ENCODE data around the gene PAM. TPM values are rescaled to one million over a fixed set of nuclear protein-coding genes. Genes with fewer than 3 reads are reported as not detected.
"Not testable (repeated sequence)": the region's sequence is repeated elsewhere in the genome, so short reads cannot be mapped to it uniquely, and the experiment has no call there.

Gene PAM
- polyA plus RNA-seq, 6 donors from 2014 or later, result 0.62 to 3.5 (median 1.6) TPM; not detected in 1

DNA sequence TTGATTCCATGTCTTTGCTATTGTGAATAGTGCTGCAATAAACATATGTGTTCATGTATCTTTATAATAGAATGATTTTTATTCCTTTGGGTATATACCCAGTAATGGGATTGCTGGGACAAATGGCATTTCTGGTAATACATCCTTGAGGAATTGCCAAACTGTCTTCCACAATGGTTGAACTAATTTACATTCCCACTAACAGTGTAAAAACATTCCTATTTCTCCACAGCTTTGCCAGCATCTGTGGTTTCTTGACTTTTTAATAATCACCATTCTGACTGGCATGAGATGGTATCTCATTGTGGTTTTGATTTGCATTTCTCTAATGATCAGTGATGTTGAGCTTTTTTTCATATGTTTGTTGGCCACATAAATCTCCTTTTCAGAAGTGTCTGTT is 20.7 kb downstream of the PAM start:
- peak overlapping the region in 1 of 6 donors; percentile 60 for H3K27ac Mint-ChIP-seq
- H3K36me3 Mint-ChIP-seq, result not testable (repeated sequence)

DNA sequence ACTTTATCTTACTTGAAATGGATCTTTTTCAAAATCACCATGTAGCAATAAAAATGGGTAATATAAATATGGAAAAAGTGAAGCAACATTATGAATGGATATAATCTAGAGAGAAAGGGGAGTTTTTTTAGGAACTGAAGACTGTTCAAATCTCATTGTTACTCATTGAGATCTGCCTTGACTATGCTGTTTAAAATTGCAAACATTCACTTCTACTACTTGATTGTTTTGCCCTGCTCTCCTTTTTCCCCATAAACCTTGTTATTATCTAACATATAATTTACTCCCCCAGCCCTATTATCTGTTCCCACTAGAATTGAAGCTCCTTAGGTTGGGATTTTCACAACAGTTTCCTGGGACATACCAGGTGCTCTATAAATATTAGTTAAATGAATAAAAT is 22.0 kb downstream of the PAM start:
- Mint-ChIP-seq H3K4me3 (no peak overlapping the region), H3K27ac (no peak overlapping the region), H3K4me1 (peaks cover 6 to 8% (median 6%) of the 10 kb centered on the region in 3 donors), H3K36me3 (no peaks in the 10 kb centered on the region), H3K27me3 (no peaks in the 10 kb centered on the region), H3K9me3 (peaks cover 0 to 9% (median 3%) of the 10 kb centered on the region in 7 donors)
- DNase-seq (no peak), ATAC-seq (ENCODE audit: low read depth in 2 of 2) (no peak)

More for the DNA sequence above, 20.7 kb downstream of the PAM start:
- not testable (repeated sequence) for DNase-seq; H3K9me3 Mint-ChIP-seq; H3K27me3 Mint-ChIP-seq; H3K4me3 Mint-ChIP-seq; H3K4me1 Mint-ChIP-seq; ATAC-seq (ENCODE audit: low read depth in 2 of 2)

GRCh38 chr5:102778478-102778877 is 23.4 kb downstream of the PAM start:
- peaks cover 6 to 8% (median 6%) of the 10 kb centered on the region in 3 donors for H3K4me1 Mint-ChIP-seq
- no peaks in the 10 kb centered on the region for H3K27me3 Mint-ChIP-seq
- no peak overlapping the region for H3K4me3 Mint-ChIP-seq
- no peak for DNase-seq
- H3K9me3 Mint-ChIP-seq, result peaks cover 0 to 9% (median 3%) of the 10 kb centered on the region in 7 donors
- no peaks in the 10 kb centered on the region for H3K36me3 Mint-ChIP-seq
- no peak for ATAC-seq (ENCODE audit: low read depth in 2 of 2)
- H3K27ac Mint-ChIP-seq, result no peak overlapping the region

- Mint-ChIP-seq H3K27ac (no peak overlapping the region), H3K4me3 (no peak overlapping the region), H3K36me3 (no peaks in the 10 kb centered on the region), H3K9me3 (peaks cover 0 to 4% (median 0%) of the 10 kb centered on the region in 7 donors), H3K4me1 (peaks cover 6 to 8% (median 6%) of the 10 kb centered on the region in 3 donors), H3K27me3 (peaks cover 0 to 4% (median 0%) of the 10 kb centered on the region in 3 donors)
- no peak for DNase-seq
- no peak for ATAC-seq (ENCODE audit: low read depth in 2 of 2)
These were observed 26.3 kb downstream of the PAM start for GRCh38 chr5:102781359-102781758.

- H3K27ac Mint-ChIP-seq, result no peak overlapping the region
These were observed 26.7 kb downstream of the PAM start for GRCh38 chr5:102781786-102782185.

GRCh38 chr5:102782217-102782872 is 27.2 kb downstream of the PAM start:
- Mint-ChIP-seq H3K27me3 (peaks cover 0 to 4% (median 0%) of the 10 kb centered on the region in 3 donors), H3K27ac (peak overlapping the region in 1 of 6 donors; percentile 47), H3K4me3 (no peak overlapping the region), H3K36me3 (no peaks in the 10 kb centered on the region), H3K4me1 (peaks cover 6 to 8% (median 6%) of the 10 kb centered on the region in 3 donors), H3K9me3 (peaks cover 0 to 4% (median 0%) of the 10 kb centered on the region in 7 donors)
- ATAC-seq (ENCODE audit: low read depth in 2 of 2), result no peak
- no peak for DNase-seq

More at GRCh38 chr5:102781786-102782185, 26.7 kb downstream of the PAM start:
- ATAC-seq (ENCODE audit: low read depth in 2 of 2) (no peak), DNase-seq (no peak)
- Mint-ChIP-seq H3K9me3 (peaks cover 0 to 4% (median 0%) of the 10 kb centered on the region in 7 donors), H3K27me3 (peaks cover 0 to 4% (median 0%) of the 10 kb centered on the region in 3 donors), H3K4me1 (peaks cover 6 to 8% (median 6%) of the 10 kb centered on the region in 3 donors), H3K36me3 (no peaks in the 10 kb centered on the region), H3K4me3 (no peak overlapping the region)

- H3K27ac Mint-ChIP-seq, result no peak overlapping the region
- H3K27me3 Mint-ChIP-seq, result peaks cover 0 to 4% (median 0%) of the 10 kb centered on the region in 3 donors
- H3K9me3 Mint-ChIP-seq, result peaks cover 0 to 4% (median 0%) of the 10 kb centered on the region in 7 donors
- ATAC-seq (ENCODE audit: low read depth in 2 of 2), result no peak
- DNase-seq, result no peak
- no peaks in the 10 kb centered on the region for H3K36me3 Mint-ChIP-seq
- no peaks in the 10 kb centered on the region for H3K4me1 Mint-ChIP-seq
- no peak overlapping the region for H3K4me3 Mint-ChIP-seq
These were observed 32.0 kb downstream of the PAM start for GRCh38 chr5:102787134-102787533.

DNA sequence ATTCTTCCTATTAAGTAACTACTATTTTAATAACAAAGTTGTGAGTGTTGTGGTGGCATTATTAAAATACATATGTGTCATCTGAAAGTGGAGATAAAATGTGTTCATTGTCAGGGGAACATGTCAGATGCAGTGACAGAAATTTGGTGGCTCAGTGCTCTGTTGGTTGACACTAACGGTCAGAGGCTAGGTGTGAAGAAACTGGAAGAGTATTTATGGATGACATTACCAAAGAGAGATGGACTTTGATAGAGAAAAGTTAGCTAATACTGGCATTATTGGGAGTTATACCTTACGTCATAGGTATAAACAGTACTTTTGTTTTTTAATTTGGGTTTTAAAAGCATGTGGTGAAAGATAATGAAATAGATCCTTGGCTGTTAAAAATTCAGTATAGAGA is 33.7 kb downstream of the PAM start:
- no peaks in the 10 kb centered on the region for H3K36me3 Mint-ChIP-seq
- H3K9me3 Mint-ChIP-seq, result peaks cover 0 to 4% (median 0%) of the 10 kb centered on the region in 7 donors
- DNase-seq, result no peak
- no peak for ATAC-seq (ENCODE audit: low read depth in 2 of 2)
- no peaks in the 10 kb centered on the region for H3K4me1 Mint-ChIP-seq
- H3K27ac Mint-ChIP-seq, result no peak overlapping the region
- H3K27me3 Mint-ChIP-seq, result peaks cover 0 to 4% (median 0%) of the 10 kb centered on the region in 3 donors
- H3K4me3 Mint-ChIP-seq, result no peak overlapping the region

DNA sequence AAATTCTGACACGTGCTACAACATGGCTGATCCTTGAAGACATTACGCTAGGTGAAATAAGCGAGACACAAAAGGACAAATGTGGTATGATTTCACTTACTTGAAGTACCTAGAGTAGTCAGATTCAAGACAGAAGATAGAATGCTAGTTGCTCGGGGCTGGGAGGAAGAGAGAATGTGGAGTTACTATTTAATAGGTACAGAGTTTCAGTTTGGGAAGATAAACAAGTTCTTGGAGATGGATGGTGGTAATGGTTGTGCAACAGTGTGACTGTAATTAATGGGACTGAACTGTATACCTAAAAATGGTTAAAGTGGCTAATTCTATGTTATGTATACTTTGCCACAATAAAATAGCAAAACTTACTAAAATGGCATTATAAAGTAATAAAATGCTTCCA is 34.4 kb downstream of the PAM start:
- no peaks in the 10 kb centered on the region for H3K9me3 Mint-ChIP-seq
- no peaks in the 10 kb centered on the region for H3K4me1 Mint-ChIP-seq
- ATAC-seq (ENCODE audit: low read depth in 2 of 2) (no peak), DNase-seq (no peak)
- H3K36me3 Mint-ChIP-seq, result no peaks in the 10 kb centered on the region
- H3K27ac Mint-ChIP-seq, result no peak overlapping the region
- H3K4me3 Mint-ChIP-seq, result no peak overlapping the region
- peaks cover 0 to 4% (median 0%) of the 10 kb centered on the region in 3 donors for H3K27me3 Mint-ChIP-seq

DNA sequence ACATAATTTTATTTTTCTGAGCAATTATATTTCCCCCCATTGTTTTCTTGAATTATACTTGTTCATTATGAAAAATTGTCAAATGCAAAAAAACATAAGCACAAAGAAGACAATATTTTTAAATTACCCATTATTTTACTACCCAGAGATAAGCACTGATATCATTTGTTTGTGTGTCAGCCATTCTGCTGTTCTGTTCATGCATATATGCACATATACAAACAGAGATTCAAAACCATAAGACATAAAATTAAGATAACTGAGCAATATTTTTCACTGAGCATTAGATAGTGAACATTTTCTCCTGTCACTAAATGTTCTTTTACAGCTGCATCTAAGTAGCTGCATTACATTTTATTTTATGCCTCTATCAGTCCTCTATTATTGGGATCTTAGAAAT is 35.6 kb downstream of the PAM start:
- no peaks in the 10 kb centered on the region for H3K27me3 Mint-ChIP-seq

DNA sequence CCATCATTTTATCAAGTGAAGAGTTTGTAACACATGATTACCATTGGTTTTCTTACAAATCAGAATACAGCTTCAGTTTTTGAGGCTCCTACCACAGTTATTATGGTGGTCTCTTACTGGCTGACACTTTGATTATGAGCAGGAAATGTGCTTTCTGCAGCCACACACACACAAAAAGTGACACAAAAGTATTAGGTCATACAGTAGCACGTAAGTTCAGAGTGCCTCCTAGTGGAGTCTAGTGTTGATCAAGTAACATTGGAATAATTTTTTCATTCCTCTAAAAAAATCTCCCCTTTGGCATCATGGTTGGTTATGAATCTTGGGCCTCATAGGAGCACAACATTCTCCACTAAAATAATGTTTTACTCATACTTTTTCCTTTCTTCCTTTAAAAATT is 37.6 kb downstream of the PAM start:
- no peak for DNase-seq
- H3K4me1 Mint-ChIP-seq, result no peaks in the 10 kb centered on the region
- no peak overlapping the region for H3K4me3 Mint-ChIP-seq
- no peaks in the 10 kb centered on the region for H3K36me3 Mint-ChIP-seq
- no peak for ATAC-seq (ENCODE audit: low read depth in 2 of 2)
- H3K27me3 Mint-ChIP-seq, result no peaks in the 10 kb centered on the region
- H3K27ac Mint-ChIP-seq, result no peak overlapping the region
- no peaks in the 10 kb centered on the region for H3K9me3 Mint-ChIP-seq

More for the DNA sequence above, 35.6 kb downstream of the PAM start:
- Mint-ChIP-seq H3K4me3 (no peak overlapping the region), H3K4me1 (no peaks in the 10 kb centered on the region), H3K9me3 (no peaks in the 10 kb centered on the region), H3K27ac (no peak overlapping the region), H3K36me3 (no peaks in the 10 kb centered on the region)
- no peak for ATAC-seq (ENCODE audit: low read depth in 2 of 2)
- no peak for DNase-seq

DNA sequence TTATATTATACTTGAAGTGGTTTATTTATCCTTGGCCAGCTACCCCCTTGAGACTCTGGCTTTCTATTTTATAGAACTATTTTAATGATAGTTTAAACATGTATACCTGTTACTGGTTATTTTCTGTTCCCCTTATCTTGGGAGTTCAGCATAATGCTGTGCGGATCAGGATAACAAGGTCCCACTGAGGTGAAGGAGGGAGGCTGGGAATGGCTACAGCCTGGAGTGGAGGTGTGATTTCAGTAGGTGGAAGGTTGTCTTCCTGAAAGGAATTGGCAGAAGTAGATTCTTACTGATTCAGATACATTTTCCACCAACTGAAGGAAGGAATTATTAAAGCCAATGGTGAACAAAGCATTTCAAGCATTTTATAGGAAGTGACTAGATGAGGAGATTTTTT is 38.9 kb downstream of the PAM start:
- DNase-seq (no peak), ATAC-seq (ENCODE audit: low read depth in 2 of 2) (no peak)
- Mint-ChIP-seq H3K9me3 (no peaks in the 10 kb centered on the region), H3K4me1 (no peaks in the 10 kb centered on the region), H3K36me3 (no peaks in the 10 kb centered on the region), H3K27me3 (no peaks in the 10 kb centered on the region), H3K4me3 (no peak overlapping the region), H3K27ac (peak overlapping the region in 1 of 6 donors; percentile 60)

- Mint-ChIP-seq H3K4me3 (peak overlapping the region in 1 of 8 donors; percentile 9), H3K27ac (no peak overlapping the region), H3K4me1 (no peaks in the 10 kb centered on the region), H3K27me3 (no peaks in the 10 kb centered on the region), H3K9me3 (no peaks in the 10 kb centered on the region), H3K36me3 (no peaks in the 10 kb centered on the region)
- ATAC-seq (ENCODE audit: low read depth in 2 of 2) (no peak), DNase-seq (no peak)
These were observed 39.7 kb downstream of the PAM start for GRCh38 chr5:102794677-102795331.

GRCh38 chr5:102795526-102795925 is 40.4 kb downstream of the PAM start:
- Mint-ChIP-seq H3K27me3 (no peaks in the 10 kb centered on the region), H3K4me3 (no peak overlapping the region), H3K27ac (no peak overlapping the region), H3K4me1 (no peaks in the 10 kb centered on the region), H3K36me3 (no peaks in the 10 kb centered on the region), H3K9me3 (no peaks in the 10 kb centered on the region)
- no peak for ATAC-seq (ENCODE audit: low read depth in 2 of 2)
- DNase-seq, result no peak
